GM12878 (cell line): Measurements from ENCODE around the gene DNAAF3.
A peak's percentile ranks its signal among the peaks of the same experiment; 100 is the strongest.

Experiments used
- CEBPB ChIP-seq, 2 experiments: fragments of 150-350 bp in 1 of 2; IDR thresholded peaks; 2 replicates each; pipeline ENCODE4 v1.6.1; 2012 to 2014; ENCODE audit warnings: low read depth in 2 of 2, low read length in 2 of 2, borderline replicate concordance in 1 of 2, inconsistent platforms in 1 of 2
- CTCF ChIP-seq, 3 experiments: IDR thresholded peaks in 2 of 3; conservative IDR thresholded peaks in 1 of 3; 2 replicates each; pipeline ENCODE4 v1.5.1; 2011; ENCODE audit warnings: low read depth in 3 of 3, low read length in 3 of 3, mild to moderate bottlenecking in 3 of 3, control low read depth in 2 of 3, moderate library complexity in 2 of 3, inconsistent platforms in 1 of 3, mixed read lengths in 1 of 3; ENCODE audit not compliant: control insufficient read depth in 2 of 3, insufficient read depth in 1 of 3; ENCODE audit errors: extremely low read depth in 1 of 3
- NFYB ChIP-seq: IDR thresholded peaks from 2 replicates; pipeline ENCODE4 v1.6.1; 2011; ENCODE audit warnings: low read depth, mild to moderate bottlenecking, low read length, improper control_type of control experiment, moderate library complexity; ENCODE audit not compliant: insufficient read depth
- POLR2AphosphoS5 ChIP-seq: IDR thresholded peaks from 2 replicates; pipeline ENCODE4 v1.6.1; 2011; ENCODE audit warnings: mild to moderate bottlenecking, low read length, inconsistent platforms
- SMC3 ChIP-seq: IDR thresholded peaks from 2 replicates; pipeline ENCODE4 v1.6.1; 2011; ENCODE audit warnings: low read length, improper control_type of control experiment, borderline replicate concordance
- ZNF217 ChIP-seq: fragments of 450-650 bp; IDR thresholded peaks from 2 replicates; pipeline ENCODE4 v1.6.1; 2017; ENCODE audit warnings: antibody characterized with exemption, mild to moderate bottlenecking

GRCh38 chr19:55160128-55160985 lies 6.1 kb downstream of the DNAAF3 start:
- TF ChIP-seq NFYB (no peak), CEBPB (IDR thresholded peaks at IDR 0.05; ENCODE audit: borderline replicate concordance in 1 of 2, low read depth in 2 of 2, low read length in 2 of 2) (no peak), SMC3 (peak; percentile 73), ZNF217 (no peak), CTCF (IDR thresholded peaks at IDR 0.05 in 2 of 3, conservative IDR thresholded peaks at IDR 0.05 in 1 of 3; ENCODE audit: control insufficient read depth in 2 of 3, extremely low read depth in 1 of 3, insufficient read depth in 1 of 3, low read depth in 3 of 3, low read length in 3 of 3) (peak; percentile 90 to 98 (median 94)), POLR2AphosphoS5 (no peak)
